SK-N-SH treated with all-trans-retinoic acid at 6 μM for 48 hours (cell line): ENCODE measurements around the gene EPB41L5.

Experiments used
- ATAC-seq: fragments of 200-7000 bp; cut with Tn5 transposase; 3 replicates; pipeline ENCODE4 v1.9.1; 2020; ENCODE audit warnings: mild to moderate bottlenecking, moderate library complexity
- ARNTL ChIP-seq: fragments of 450-650 bp; formaldehyde crosslinking; IDR thresholded peaks from 2 replicates; pipeline ENCODE4 v1.5.0; 2020; ENCODE audit warnings: low read depth, mild to moderate bottlenecking, moderate library complexity, borderline replicate concordance
- BACH2 ChIP-seq: fragments of 250-450 bp; sonication (Bioruptor Pico); IDR thresholded peaks from 2 replicates; pipeline ENCODE4 v1.9.0; 2021; ENCODE audit warnings: mild to moderate bottlenecking, borderline replicate concordance
- CREB5 ChIP-seq: fragments of 250-450 bp; sonication (Bioruptor Pico); IDR thresholded peaks from 2 replicates; pipeline ENCODE4 v1.5.1; 2020; ENCODE audit warnings: low read depth, mild to moderate bottlenecking, moderate library complexity
- CSDC2 ChIP-seq: fragments of 250-450 bp; sonication (Bioruptor Pico); IDR thresholded peaks from 2 replicates; pipeline ENCODE4 v1.5.0; 2020; ENCODE audit warnings: mild to moderate bottlenecking, moderate library complexity
- CSRNP3 ChIP-seq: fragments of 250-450 bp; sonication (Bioruptor Pico); IDR thresholded peaks from 2 replicates; pipeline ENCODE4 v1.5.1; 2021; ENCODE audit warnings: mild to moderate bottlenecking, moderate library complexity
- ESRRG ChIP-seq: fragments of 250-450 bp; sonication (Bioruptor Pico); IDR thresholded peaks from 2 replicates; pipeline ENCODE4 v1.6.1; 2021; ENCODE audit warnings: mild to moderate bottlenecking
- ISL1 ChIP-seq: fragments of 250-450 bp; sonication (Bioruptor Pico); IDR thresholded peaks from 2 replicates; pipeline ENCODE4 v2.1.2; 2022; ENCODE audit warnings: mild to moderate bottlenecking, moderate library complexity
- OSR1 ChIP-seq: fragments of 250-450 bp; sonication (Bioruptor Pico); IDR thresholded peaks from 2 replicates; pipeline ENCODE4 v1.8.0; 2022; ENCODE audit warnings: moderate library complexity, mild to moderate bottlenecking, inconsistent platforms
- PATZ1 ChIP-seq: fragments of 250-450 bp; sonication (Bioruptor Pico); IDR thresholded peaks from 2 replicates; pipeline ENCODE4 v1.8.0; 2020; ENCODE audit warnings: mild to moderate bottlenecking, moderate library complexity, borderline replicate concordance
- POU6F1 ChIP-seq: fragments of 250-450 bp; sonication (Bioruptor Pico); IDR thresholded peaks from 2 replicates; pipeline ENCODE4 v1.8.0; 2021; ENCODE audit warnings: low read depth, mild to moderate bottlenecking, moderate library complexity, borderline replicate concordance
- PPARA ChIP-seq: fragments of 250-450 bp; sonication (Bioruptor Pico); IDR thresholded peaks from 2 replicates; pipeline ENCODE4 v1.5.0; 2020; ENCODE audit warnings: mild to moderate bottlenecking, borderline replicate concordance
- RARB ChIP-seq: fragments of 250-450 bp; sonication (Bioruptor Pico); IDR thresholded peaks from 2 replicates; pipeline ENCODE4 v1.8.0; 2021; ENCODE audit warnings: mild to moderate bottlenecking, moderate library complexity
- SNAI2 ChIP-seq: fragments of 250-450 bp; sonication (Bioruptor Pico); IDR thresholded peaks from 2 replicates; pipeline ENCODE4 v1.5.0; 2020; ENCODE audit warnings: mild to moderate bottlenecking, moderate library complexity
- TCF4 ChIP-seq: fragments of 250-450 bp; sonication (Bioruptor Pico); IDR thresholded peaks from 2 replicates; pipeline ENCODE4 v1.8.0; 2021; ENCODE audit warnings: mild to moderate bottlenecking, moderate library complexity, borderline replicate concordance
- TOX ChIP-seq: fragments of 250-450 bp; sonication (Bioruptor Pico); IDR thresholded peaks from 2 replicates; pipeline ENCODE4 v1.8.0; 2021; ENCODE audit warnings: mild to moderate bottlenecking, moderate library complexity, borderline replicate concordance
- TSHZ2 ChIP-seq: fragments of 250-450 bp; sonication (Bioruptor Pico); IDR thresholded peaks from 2 replicates; pipeline ENCODE4 v1.5.0; 2020; ENCODE audit warnings: mild to moderate bottlenecking, moderate library complexity
- ZC3H10 ChIP-seq: fragments of 250-450 bp; sonication (Bioruptor Pico); IDR thresholded peaks from 2 replicates; pipeline ENCODE4 v1.5.1; 2021; ENCODE audit warnings: mild to moderate bottlenecking, moderate library complexity
- ZFP3 ChIP-seq: fragments of 250-450 bp; sonication (Bioruptor Pico); IDR thresholded peaks from 2 replicates; pipeline ENCODE4 v1.5.0; 2020; ENCODE audit warnings: mild to moderate bottlenecking, moderate library complexity
- ZFP30 ChIP-seq: fragments of 450-650 bp; formaldehyde crosslinking; IDR thresholded peaks from 2 replicates; pipeline ENCODE4 v1.5.0; 2022; ENCODE audit warnings: mild to moderate bottlenecking, moderate library complexity
- ZNF70 ChIP-seq: fragments of 450-650 bp; formaldehyde crosslinking; IDR thresholded peaks from 2 replicates; pipeline ENCODE4 v1.5.0; 2020; ENCODE audit warnings: mild to moderate bottlenecking, moderate library complexity

The EPB41L5 gene

GRCh38 chr2:120219291-120219690 is 206.4 kb downstream of the EPB41L5 start:
- TF ChIP-seq OSR1 (no peak), TSHZ2 (CRISPR knock-in tag) (no peak), ISL1 (no peak), POU6F1 (CRISPR knock-in tag) (no peak), BACH2 (CRISPR knock-in tag) (no peak), ESRRG (CRISPR knock-in tag) (no peak), ZC3H10 (CRISPR knock-in tag) (no peak), ZFP3 (CRISPR knock-in tag) (no peak), PATZ1 (CRISPR knock-in tag) (no peak), PPARA (no peak), SNAI2 (CRISPR knock-in tag) (no peak)
- ATAC-seq, result no peak

- ATAC-seq, result no peak
- TF ChIP-seq ISL1 (no peak), ZFP30 (CRISPR knock-in tag) (no peak), TCF4 (CRISPR knock-in tag) (no peak), RARB (CRISPR knock-in tag) (no peak), POU6F1 (CRISPR knock-in tag) (no peak), ZNF70 (CRISPR knock-in tag) (no peak), PATZ1 (CRISPR knock-in tag) (no peak), OSR1 (no peak)
Observed at GRCh38 chr2:120219766-120220165, 206.9 kb downstream of the EPB41L5 start.

- ATAC-seq, result no peak
- TF ChIP-seq PATZ1 (CRISPR knock-in tag), result no peak
- no peak for TF ChIP-seq TOX (CRISPR knock-in tag)
- no peak for TF ChIP-seq SNAI2 (CRISPR knock-in tag)
- no peak for TF ChIP-seq BACH2 (CRISPR knock-in tag)
- no peak for TF ChIP-seq ARNTL (CRISPR knock-in tag)
- TF ChIP-seq CREB5 (CRISPR knock-in tag), result no peak
- no peak for TF ChIP-seq CSDC2 (CRISPR knock-in tag)
- no peak for TF ChIP-seq PPARA
- no peak for TF ChIP-seq ESRRG (CRISPR knock-in tag)
- TF ChIP-seq ISL1, result no peak
- no peak for TF ChIP-seq OSR1
- no peak for TF ChIP-seq TCF4 (CRISPR knock-in tag)
- TF ChIP-seq CSRNP3 (CRISPR knock-in tag), result no peak
- TF ChIP-seq, all 23 proteins: peak for 0
Observed at GRCh38 chr2:120220756-120221155, 207.9 kb downstream of the EPB41L5 start.
